ENCODE results near the gene RTN4.

DNA sequence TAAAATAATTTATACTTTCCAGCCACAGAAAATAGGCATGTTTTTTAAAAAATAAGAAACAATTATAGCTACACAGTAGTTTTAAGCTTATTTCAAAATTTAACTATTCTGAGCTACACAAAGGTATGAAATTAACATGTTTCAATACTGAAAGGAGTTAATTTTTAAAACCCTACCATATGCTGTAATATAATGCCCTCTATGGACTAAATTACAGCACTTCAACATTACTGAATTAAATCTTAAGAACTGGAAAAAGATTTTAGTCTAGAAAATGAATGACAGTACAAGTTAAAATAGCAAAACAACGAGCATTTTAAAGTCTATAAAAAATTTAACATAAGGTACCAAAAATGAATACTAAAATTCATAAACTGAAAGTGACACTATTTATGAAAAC lies 36.3 kb downstream of the RTN4 start:
- TF ChIP-seq POLR2A (IDR thresholded peaks at IDR 0.05; ENCODE audit: low read depth, low read length): no peak
- TF ChIP-seq POLR2AphosphoS5 (IDR thresholded peaks at IDR 0.05; ENCODE audit: low read depth, low read length): no peak
- TF ChIP-seq SPI1 (IDR thresholded peaks at IDR 0.05; ENCODE audit: low read depth, low read length): no peak
- TF ChIP-seq POU2F2 (IDR thresholded peaks at IDR 0.05; ENCODE audit: low read depth, low read length): no peak
- TF ChIP-seq TAF1 (IDR thresholded peaks at IDR 0.05; ENCODE audit: low read depth, low read length): no peak

All from GM12891 (cell line).